NT2/D1 (cell line): ENCODE results near the gene HAP1.

ENCODE experiments used
- SUZ12 ChIP-seq: IDR thresholded peaks from 2 replicates; pipeline ENCODE4 v1.6.1; 2011; ENCODE audit not compliant: insufficient read length, insufficient read depth; ENCODE audit errors: extremely low read depth
- ZNF274 ChIP-seq: IDR thresholded peaks from 2 replicates; pipeline ENCODE4 v1.6.1; 2011; ENCODE audit warnings: mild to moderate bottlenecking, low read depth, low read length

DNA sequence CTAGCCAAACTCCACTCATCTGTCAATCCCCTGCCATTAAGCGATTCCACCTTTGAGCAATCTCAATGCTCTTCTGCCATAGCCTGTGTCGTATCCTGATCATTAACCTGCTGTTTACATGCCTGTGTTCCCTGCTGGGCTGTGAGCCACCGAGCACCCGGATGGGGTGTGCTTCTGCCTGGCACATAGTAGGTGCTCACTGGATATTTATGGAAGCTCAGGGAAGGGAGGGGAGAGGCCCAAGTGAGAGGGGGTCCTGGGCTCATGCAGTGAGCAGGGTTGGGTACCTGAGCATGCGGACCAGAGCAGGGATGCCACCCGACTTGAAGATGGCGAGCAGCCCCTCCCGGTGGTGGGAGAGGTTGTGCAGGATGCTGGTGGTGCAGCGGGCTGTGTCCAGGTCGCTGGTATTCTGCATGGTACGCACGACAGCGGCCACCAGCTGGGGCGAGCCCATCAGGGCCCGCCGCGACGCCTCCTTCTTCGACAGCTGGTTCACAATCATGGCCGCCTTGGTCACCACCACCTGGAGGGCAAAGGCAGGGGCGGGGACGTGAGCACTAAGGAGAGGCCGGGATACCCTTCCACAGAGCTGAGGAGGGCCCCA, 34.3 kb upstream of the HAP1 start:
- no peak for TF ChIP-seq SUZ12
- no peak for TF ChIP-seq ZNF274
